ENCODE data around the gene FAF2. TPM values are rescaled to one million over a fixed set of nuclear protein-coding genes. Genes with fewer than 3 reads are reported as not detected.

The FAF2 gene
- total RNA-seq, 2 experiments from 2014 or later, result 37.6 to 44.8 TPM

GRCh38 chr5:176526462-176526861, 78.3 kb downstream of the FAF2 start:
- Mint-ChIP-seq H3K27ac (no peak overlapping the region), H3K4me3 (no peak overlapping the region), H3K27me3 (no peaks in the 10 kb centered on the region), H3K9me3 (ENCODE audit: low read depth) (no peaks in the 10 kb centered on the region), H3K4me1 (peaks cover 22% of the 10 kb centered on the region), H3K36me3 (ENCODE audit: low read depth) (peaks cover 14% of the 10 kb centered on the region)
- ChIA-PET POLR2A (no interaction called here), CTCF (interaction anchor here (0.5 kb wide), 1 partner anchor 79 kb away, joined by 3 read pairs; no protein-coding TSS in a partner anchor)
- no peak for DNase-seq
- ATAC-seq, result no peak
- intact Hi-C loops (cut with DNase I, micrococcal nuclease), result no loop called here

DNA sequence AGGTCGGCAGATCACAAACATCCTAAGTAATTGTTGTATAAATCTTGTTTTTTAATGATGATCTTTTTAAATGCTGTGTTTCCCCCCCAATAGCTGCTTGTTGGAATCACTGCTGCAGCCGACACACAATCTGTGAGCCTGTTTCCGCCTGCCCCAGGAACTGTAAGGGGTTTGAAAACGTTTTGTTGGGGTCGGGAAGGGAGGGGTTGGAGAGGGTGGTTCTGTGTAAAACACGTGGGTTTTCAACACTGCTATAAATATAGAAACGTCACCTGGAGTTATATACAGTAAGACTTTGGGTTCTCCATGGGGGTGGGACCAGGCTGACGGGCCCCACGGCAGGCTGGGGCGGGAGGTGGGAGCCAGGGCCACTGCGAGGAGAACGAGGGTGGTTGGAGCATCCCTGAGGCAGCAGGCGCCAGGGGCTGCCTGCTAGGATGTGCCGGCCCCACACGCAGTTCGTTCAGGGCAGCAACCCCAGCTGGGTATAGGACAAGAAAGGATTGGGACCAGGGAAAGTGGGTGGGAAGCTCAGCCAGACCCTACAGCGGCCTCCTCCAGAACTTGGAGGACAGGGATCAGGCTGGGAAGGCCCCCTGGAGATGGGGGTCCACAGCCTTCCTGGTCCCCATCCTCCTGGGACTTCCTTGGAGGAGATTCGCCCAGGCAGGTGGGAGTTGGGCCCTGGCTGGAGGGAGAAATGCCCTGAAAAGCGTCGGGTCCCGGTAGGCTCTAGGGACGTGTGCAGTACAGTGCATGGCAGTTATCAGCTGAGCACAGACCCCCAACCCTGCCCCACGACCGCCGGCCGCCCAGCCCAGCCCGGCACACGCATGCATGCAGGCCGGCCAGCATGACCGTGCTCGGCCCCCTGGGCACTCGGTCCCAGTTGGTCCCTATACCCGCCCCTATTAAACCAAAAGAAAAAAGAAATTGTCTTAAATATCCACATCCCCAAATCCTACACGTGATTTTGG, 79.3 kb downstream of the FAF2 start:
- H3K27me3 Mint-ChIP-seq, result no peaks in the 10 kb centered on the region
- ATAC-seq, result no peak
- H3K9me3 Mint-ChIP-seq (ENCODE audit: low read depth), result no peaks in the 10 kb centered on the region
- H3K36me3 Mint-ChIP-seq (ENCODE audit: low read depth), result peaks cover 17% of the 10 kb centered on the region
- DNase-seq, result no peak
- H3K27ac Mint-ChIP-seq, result no peak overlapping the region
- POLR2A ChIA-PET, result interaction anchor here (0.9 kb wide), 1 partner anchor 19 kb away, joined by 4 read pairs; no protein-coding TSS in a partner anchor
- no peak overlapping the region for H3K4me3 Mint-ChIP-seq
- intact Hi-C loops (cut with DNase I, micrococcal nuclease), result no loop called here
- H3K4me1 Mint-ChIP-seq, result peaks cover 28% of the 10 kb centered on the region
- CTCF ChIA-PET, result interaction anchor here (0.5 kb wide), 1 partner anchor 80 kb away, joined by 3 read pairs; no protein-coding TSS in a partner anchor

- POLR2A ChIA-PET, result no interaction called here
- H3K27me3 Mint-ChIP-seq, result no peaks in the 10 kb centered on the region
- CTCF ChIA-PET, result no interaction called here
- peaks cover 22% of the 10 kb centered on the region for H3K36me3 Mint-ChIP-seq (ENCODE audit: low read depth)
- H3K9me3 Mint-ChIP-seq (ENCODE audit: low read depth), result no peaks in the 10 kb centered on the region
- H3K4me3 Mint-ChIP-seq, result no peak overlapping the region
- intact Hi-C loops (cut with DNase I, micrococcal nuclease), result no loop called here
- no peak for DNase-seq
- no peak for ATAC-seq
- H3K4me1 Mint-ChIP-seq, result peaks cover 29% of the 10 kb centered on the region
- peak overlapping the region; percentile 19 for H3K27ac Mint-ChIP-seq
These were observed 80.1 kb downstream of the FAF2 start for GRCh38 chr5:176528301-176528700.

GRCh38 chr5:176528761-176529115, 80.6 kb downstream of the FAF2 start:
- ATAC-seq (no peak), DNase-seq (no peak)
- Mint-ChIP-seq H3K27me3 (no peaks in the 10 kb centered on the region), H3K9me3 (ENCODE audit: low read depth) (no peaks in the 10 kb centered on the region), H3K4me3 (no peak overlapping the region), H3K27ac (no peak overlapping the region), H3K36me3 (ENCODE audit: low read depth) (peaks cover 25% of the 10 kb centered on the region), H3K4me1 (peaks cover 29% of the 10 kb centered on the region)
- ChIA-PET CTCF (no interaction called here), POLR2A (no interaction called here)
- intact Hi-C loops (cut with DNase I, micrococcal nuclease), result no loop called here

- no peaks in the 10 kb centered on the region for H3K9me3 Mint-ChIP-seq (ENCODE audit: low read depth)
- H3K4me3 Mint-ChIP-seq, result no peak overlapping the region
- H3K4me1 Mint-ChIP-seq, result peaks cover 34% of the 10 kb centered on the region
- DNase-seq, result no peak
- peaks cover 27% of the 10 kb centered on the region for H3K36me3 Mint-ChIP-seq (ENCODE audit: low read depth)
- H3K27me3 Mint-ChIP-seq, result no peaks in the 10 kb centered on the region
- ATAC-seq, result no peak
- ChIA-PET CTCF (no interaction called here), POLR2A (no interaction called here)
- intact Hi-C loops (cut with DNase I, micrococcal nuclease), result no loop called here
- peak overlapping the region; percentile 77 for H3K27ac Mint-ChIP-seq
These were observed 81.0 kb downstream of the FAF2 start for GRCh38 chr5:176529116-176529740.

DNA sequence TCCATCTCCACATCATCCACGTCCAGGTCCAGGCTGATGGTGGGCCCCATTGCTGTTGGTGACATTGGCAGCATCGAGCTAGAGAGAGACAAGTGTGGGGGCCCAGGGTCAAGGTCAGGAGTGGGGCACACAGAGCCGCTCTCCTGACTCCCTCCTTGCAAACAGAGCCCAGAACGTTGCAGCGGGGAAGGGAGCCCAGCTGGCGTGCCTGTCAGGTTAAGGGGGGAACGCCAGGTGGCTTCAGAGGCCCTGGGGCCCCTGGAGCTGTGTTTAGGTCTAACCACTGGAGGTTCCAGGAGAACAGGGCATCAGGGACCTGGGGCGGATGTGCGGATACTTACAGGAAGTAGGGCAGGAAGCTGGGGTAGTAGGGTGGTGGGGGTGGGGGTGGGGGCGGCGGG, 81.6 kb downstream of the FAF2 start:
- intact Hi-C loops (cut with DNase I, micrococcal nuclease), result no loop called here
- Mint-ChIP-seq H3K27ac (peak overlapping the region; percentile 77), H3K36me3 (ENCODE audit: low read depth) (peaks cover 27% of the 10 kb centered on the region), H3K4me3 (no peak overlapping the region), H3K27me3 (no peaks in the 10 kb centered on the region), H3K4me1 (peaks cover 38% of the 10 kb centered on the region), H3K9me3 (ENCODE audit: low read depth) (no peaks in the 10 kb centered on the region)
- DNase-seq (peak; percentile 55), ATAC-seq (peak; percentile 18)
- ChIA-PET CTCF (interaction anchor here (0.6 to 0.7 kb wide), 2 partner anchors 36 to 182 kb away, joined by 4 read pairs; no protein-coding TSS in a partner anchor), POLR2A (no interaction called here)

GRCh38 chr5:176530393-176530982, 82.3 kb downstream of the FAF2 start:
- Mint-ChIP-seq H3K9me3 (ENCODE audit: low read depth) (no peaks in the 10 kb centered on the region), H3K36me3 (ENCODE audit: low read depth) (peaks cover 30% of the 10 kb centered on the region), H3K27me3 (no peaks in the 10 kb centered on the region), H3K27ac (peak overlapping the region; percentile 65), H3K4me3 (peak overlapping the region; percentile 40), H3K4me1 (peaks cover 44% of the 10 kb centered on the region)
- ChIA-PET CTCF (interaction anchor here (0.6 to 1.4 kb wide), 4 partner anchors 36 to 181 kb away, joined by 3 to 5 read pairs (median 4); no protein-coding TSS in a partner anchor), POLR2A (no interaction called here)
- intact Hi-C loops (cut with DNase I, micrococcal nuclease), result no loop called here
- ATAC-seq (no peak), DNase-seq (no peak)

- ATAC-seq (peak; percentile 26), DNase-seq (peak; percentile 57)
- POLR2A ChIA-PET, result interaction anchor here (0.5 kb wide), 1 partner anchor 83 kb away, joined by 4 read pairs; no protein-coding TSS in a partner anchor
- no peaks in the 10 kb centered on the region for H3K9me3 Mint-ChIP-seq (ENCODE audit: low read depth)
- intact Hi-C loops (cut with DNase I, micrococcal nuclease), result no loop called here
- peak overlapping the region; percentile 86 for H3K27ac Mint-ChIP-seq
- CTCF ChIA-PET, result interaction anchor here (0.6 to 1.8 kb wide), 6 partner anchors 13 to 474 kb away, joined by 3 to 5 read pairs (median 3); partner anchors contain the start of gene CLTB
- peaks cover 44% of the 10 kb centered on the region for H3K4me1 Mint-ChIP-seq
- peak overlapping the region; percentile 56 for H3K4me3 Mint-ChIP-seq
- peaks cover 35% of the 10 kb centered on the region for H3K36me3 Mint-ChIP-seq (ENCODE audit: low read depth)
- no peaks in the 10 kb centered on the region for H3K27me3 Mint-ChIP-seq
These were observed 83.1 kb downstream of the FAF2 start for GRCh38 chr5:176530983-176531901.

DNA sequence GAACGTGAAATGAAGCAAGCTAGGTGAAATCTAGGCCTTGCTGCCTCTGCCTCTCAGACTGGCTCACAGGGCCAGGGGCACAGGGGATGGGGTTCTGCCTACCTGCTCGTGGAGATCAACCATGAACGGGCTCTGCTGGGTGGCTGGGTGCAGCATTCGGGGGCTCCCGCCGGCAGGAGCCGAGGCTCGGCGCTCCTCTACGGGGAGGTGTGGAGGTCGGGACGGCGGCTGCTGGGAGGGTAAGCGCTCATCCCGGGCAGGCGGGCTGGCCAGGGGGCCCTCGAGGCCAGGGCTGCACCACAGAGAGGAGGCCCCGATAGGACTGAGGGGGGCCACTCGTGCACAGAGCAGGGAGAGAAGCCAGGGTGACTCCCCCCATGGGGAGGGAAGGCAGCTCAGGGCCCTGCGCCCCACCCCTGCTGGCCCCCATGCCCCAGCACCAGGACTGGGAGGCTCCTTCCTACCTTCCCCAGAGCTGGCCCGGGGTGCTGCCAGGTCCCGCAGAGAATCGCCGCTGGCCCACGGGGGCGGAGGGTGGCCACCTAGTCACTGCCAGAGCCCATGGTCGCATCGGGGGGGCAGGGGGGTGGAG, 83.8 kb downstream of the FAF2 start:
- DNase-seq, result no peak
- intact Hi-C loops (cut with DNase I, micrococcal nuclease), result no loop called here
- CTCF ChIA-PET, result interaction anchor here (0.6 to 1.8 kb wide), 5 partner anchors 12 to 473 kb away, joined by 3 to 5 read pairs (median 3); partner anchors contain the start of gene CLTB
- Mint-ChIP-seq H3K27ac (no peak overlapping the region), H3K4me1 (peaks cover 44% of the 10 kb centered on the region), H3K27me3 (no peaks in the 10 kb centered on the region), H3K36me3 (ENCODE audit: low read depth) (peaks cover 35% of the 10 kb centered on the region), H3K9me3 (ENCODE audit: low read depth) (no peaks in the 10 kb centered on the region), H3K4me3 (no peak overlapping the region)
- POLR2A ChIA-PET, result interaction anchor here (0.5 kb wide), 1 partner anchor 83 kb away, joined by 4 read pairs; no protein-coding TSS in a partner anchor
- no peak for ATAC-seq

- ChIA-PET POLR2A (no interaction called here), CTCF (interaction anchor here (0.7 to 1.8 kb wide), 3 partner anchors 11 to 116 kb away, joined by 3 to 5 read pairs (median 4); partner anchors contain the start of gene CLTB)
- no peak for ATAC-seq
- H3K4me1 Mint-ChIP-seq, result peaks cover 44% of the 10 kb centered on the region
- intact Hi-C loops (cut with DNase I, micrococcal nuclease), result no loop called here
- H3K36me3 Mint-ChIP-seq (ENCODE audit: low read depth), result peaks cover 35% of the 10 kb centered on the region
- DNase-seq, result no peak
- H3K4me3 Mint-ChIP-seq, result peak overlapping the region; percentile 97
- H3K27ac Mint-ChIP-seq, result peak overlapping the region; percentile 98
- no peaks in the 10 kb centered on the region for H3K27me3 Mint-ChIP-seq
- no peaks in the 10 kb centered on the region for H3K9me3 Mint-ChIP-seq (ENCODE audit: low read depth)
These were observed 84.6 kb downstream of the FAF2 start for GRCh38 chr5:176532795-176533194.
